GM21526 (cell line): ENCODE measurements around the gene HEXIM1.
A peak's percentile ranks its signal among the peaks of the same experiment; 100 is the strongest.

ENCODE experiments used
- ATAC-seq: cut with Tn5 transposase; IDR thresholded peaks from one replicate; pipeline ENCODE4 v1.9.1; 2021; ENCODE audit warnings: moderate library complexity; ENCODE audit not compliant: unreplicated experiment, low FRiP score

Gene HEXIM1

DNA sequence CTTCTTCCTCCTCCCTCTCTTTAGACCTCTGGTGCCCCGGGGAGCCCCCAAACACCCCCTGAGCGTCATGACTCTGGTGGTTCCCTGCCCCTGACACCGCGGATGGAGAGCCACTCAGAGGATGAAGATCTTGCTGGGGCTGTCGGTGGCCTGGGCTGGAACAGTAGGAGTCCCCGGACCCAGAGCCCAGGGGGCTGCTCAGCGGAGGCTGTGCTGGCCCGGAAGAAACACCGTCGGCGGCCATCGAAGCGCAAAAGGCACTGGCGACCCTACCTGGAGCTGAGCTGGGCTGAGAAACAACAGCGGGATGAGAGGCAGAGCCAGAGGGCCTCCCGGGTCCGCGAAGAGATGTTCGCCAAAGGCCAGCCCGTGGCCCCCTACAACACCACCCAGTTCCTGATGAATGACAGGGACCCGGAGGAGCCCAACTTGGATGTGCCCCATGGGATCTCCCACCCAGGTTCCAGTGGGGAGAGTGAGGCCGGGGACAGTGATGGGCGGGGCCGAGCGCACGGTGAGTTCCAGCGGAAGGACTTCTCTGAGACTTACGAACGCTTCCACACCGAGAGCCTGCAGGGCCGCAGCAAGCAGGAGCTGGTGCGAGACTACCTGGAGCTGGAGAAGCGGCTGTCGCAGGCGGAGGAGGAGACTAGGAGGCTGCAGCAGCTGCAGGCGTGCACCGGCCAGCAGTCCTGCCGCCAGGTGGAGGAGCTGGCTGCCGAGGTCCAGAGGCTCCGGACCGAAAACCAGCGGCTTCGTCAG, 20.9 kb downstream of the HEXIM1 start:
- ATAC-seq, result no peak

DNA sequence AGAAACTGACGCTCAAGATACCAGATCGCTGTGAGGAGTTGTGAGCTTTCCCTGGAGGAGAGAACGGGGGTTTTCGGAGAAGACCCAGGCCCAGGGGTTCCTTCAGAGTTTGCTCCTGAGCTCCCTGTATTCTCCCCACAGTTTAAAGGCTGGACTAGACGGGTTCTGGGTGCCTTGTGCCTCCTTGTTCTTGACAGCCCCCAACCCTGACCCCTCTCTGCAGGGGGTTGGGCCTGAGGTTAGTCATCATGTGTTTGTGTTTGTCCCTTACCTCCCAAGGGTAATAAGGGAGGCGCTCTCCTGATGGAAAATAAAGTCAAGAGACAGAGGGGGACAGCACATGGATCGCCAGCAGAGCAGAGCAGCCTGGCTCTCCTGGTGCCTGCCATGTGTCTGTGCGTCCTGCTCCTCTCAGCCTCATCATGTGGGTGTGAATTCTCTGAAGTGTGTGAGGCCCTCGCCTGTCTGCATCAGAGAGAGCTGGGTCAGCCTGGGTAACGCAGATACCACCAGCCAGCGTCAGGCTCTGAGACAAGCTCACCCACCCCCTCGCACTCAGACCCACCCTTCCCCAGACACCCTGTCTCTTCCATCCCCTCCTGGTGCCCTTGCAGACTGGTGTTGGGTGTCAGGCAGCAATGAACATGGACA, 22.1 kb downstream of the HEXIM1 start:
- no peak for ATAC-seq

DNA sequence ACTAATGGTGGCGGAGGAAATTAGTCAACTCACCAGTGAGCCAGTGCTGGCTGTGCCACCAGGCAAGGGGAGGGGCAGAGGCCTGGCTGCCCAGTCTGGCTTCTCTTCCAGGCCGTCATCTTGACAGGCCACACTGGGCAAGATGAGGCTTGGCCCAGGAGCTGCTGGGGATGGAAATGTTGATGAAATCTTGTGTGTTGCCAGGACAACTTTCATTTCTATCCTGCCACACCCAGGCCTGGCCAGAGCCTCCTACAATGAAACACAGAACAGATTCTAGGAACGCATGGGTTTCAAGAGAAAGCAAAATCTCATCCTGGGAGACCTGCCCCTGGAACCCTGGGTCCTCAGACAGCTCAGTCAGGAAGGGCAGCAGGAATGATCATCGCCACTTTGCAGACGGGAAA, 22.7 kb downstream of the HEXIM1 start:
- no peak for ATAC-seq

DNA sequence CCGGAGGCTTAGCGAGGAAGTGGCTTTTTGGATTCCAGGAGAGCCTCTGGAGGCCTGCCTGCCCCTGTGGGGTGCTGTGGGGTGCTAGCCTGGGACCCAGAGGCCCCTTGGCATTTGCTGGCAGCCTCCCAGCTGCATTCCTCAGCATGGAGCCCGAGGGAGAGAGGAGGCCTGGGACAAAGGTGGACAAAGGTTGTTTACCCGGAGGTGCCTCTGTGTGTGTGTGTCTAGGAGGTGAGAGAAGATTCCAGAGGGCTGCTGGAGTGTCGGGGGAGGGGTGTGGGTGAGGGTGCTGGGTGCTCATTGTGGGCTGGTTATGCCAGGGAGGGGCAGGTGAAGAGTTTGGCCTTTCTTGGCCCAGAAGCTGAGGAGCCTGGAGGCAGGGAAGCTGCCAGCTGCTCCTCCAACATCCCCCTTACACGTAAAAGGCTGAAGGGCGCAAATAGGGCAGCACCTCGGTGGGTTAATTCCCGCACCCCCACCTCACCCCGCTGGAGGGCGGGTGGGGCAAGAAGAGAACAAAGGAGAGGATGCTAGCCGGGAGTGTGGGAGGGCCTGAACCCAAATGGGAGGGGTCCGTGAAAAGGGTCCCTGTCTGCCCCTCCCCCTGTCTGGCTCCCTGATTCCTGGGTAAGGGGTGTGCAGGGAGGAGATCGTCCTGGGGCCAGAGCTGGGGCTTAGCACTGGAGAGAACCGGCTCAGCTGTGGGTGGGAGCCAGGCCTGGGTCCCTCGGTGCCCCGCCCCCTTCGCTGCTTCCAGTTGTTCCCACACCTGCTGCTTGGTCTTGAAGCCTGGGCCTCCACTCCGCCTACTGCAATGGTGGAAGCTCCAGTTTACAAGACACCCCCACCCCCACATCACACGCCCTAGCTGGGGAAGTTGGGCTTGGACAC, 23.3 kb downstream of the HEXIM1 start:
- ATAC-seq, result no peak

DNA sequence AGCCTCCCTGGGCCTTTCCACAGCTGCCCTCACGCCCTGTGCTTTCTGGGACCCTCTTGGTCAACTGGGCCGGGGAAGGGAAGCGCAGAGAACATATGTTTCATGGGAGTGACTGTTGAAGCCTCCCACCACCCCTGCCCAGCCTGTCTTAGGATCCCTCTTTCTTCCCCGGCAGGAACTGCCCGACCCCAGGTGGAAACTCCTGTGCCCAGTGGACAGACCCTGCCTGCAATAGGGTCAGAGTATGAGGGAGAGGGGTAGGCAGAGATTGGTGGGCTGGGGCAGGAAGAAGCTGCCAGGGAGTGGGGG, 23.9 kb downstream of the HEXIM1 start:
- no peak for ATAC-seq

DNA sequence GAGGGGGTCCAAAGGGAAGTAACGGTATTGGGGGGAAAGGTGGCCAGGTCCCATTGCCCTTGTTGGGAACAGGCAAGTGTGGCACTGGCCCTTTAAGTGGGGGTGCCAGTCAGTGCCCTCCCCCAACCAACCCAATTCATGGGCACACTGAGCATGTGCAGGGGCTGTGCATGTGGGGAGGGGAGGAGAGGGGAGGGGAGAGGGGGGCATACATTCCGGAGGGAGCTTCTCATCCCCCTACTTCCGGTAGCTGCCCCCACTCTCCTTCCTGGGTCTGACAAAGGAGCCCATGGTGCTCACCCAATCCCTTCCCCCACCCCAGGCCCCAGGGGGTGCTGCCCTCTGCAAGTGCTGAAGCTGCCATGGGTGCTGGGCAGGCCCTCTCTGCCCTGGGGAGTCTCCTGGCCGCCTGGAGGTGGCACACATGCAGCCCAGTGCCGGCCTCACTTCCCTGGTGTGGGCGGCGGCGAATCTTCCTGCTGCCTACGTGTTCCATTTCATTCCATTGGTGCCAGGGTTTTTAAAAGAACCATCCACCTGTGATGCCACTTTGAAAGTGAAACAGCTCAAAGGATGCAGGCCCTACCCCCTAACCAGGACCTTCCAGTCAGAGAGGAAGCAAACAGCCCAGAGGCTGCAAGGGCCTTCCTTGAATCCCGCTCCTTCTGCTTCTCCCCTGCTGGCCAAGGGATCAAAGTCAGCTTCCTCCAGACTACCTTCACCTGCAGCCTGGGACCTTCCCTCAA, 24.4 kb downstream of the HEXIM1 start:
- ATAC-seq, result no peak

DNA sequence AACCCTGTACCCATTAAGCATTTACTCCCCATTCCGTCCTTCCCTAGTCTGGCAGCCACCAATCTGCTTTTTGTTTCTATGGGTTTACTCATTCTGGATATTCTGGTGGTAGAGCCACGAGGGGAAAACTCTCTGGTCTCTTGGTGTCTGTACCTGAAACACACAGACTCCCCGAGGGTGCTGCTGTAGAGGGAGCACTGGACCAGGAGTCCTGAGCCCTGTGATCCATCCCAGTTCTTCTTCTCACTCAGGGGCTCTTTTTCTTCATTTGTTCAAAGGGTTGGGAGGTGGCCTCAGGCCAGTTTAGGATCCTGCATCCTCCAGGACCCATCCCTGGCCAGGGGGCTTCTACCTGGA, 27.5 kb downstream of the HEXIM1 start:
- ATAC-seq, result no peak

DNA sequence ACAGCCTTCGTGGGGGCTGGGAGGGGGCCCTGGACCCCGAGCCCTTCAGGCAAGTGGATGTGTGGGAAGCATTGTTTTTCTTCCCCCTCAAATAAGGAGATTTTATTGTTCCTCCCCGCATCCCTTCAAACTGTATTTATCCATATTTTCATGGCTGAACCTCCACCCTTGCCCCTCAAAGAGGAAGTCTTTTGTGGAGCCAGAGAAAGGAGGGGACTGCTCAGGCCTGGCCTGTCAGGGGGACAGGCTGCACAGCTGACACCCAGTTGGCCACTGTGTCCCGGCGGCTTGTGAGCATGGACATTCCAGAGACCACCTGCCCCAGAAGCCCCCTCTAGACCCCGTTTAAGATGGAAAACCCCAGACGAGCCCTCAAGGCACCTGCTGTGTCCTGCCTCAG, 29.3 kb downstream of the HEXIM1 start:
- no peak for ATAC-seq

DNA sequence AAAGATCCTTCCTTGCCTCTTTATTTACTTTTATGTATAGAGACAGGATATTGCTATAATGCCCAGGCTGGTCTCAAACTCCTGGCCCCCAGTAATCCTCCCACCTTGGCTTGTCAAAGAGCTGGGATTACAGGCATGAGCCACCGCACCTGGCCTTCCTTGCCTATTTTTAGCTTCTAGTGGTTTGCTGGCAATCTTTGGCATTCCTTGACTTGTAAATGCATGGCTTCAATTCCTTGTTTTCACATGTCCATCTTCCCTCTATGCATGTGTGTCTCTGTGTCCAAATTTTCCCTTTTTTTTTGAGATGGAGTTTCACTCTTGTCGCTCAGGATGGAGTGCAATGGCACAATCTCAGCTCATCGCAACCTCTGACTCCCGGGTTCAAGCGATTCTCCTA, 35.9 kb downstream of the HEXIM1 start:
- no peak for ATAC-seq

DNA sequence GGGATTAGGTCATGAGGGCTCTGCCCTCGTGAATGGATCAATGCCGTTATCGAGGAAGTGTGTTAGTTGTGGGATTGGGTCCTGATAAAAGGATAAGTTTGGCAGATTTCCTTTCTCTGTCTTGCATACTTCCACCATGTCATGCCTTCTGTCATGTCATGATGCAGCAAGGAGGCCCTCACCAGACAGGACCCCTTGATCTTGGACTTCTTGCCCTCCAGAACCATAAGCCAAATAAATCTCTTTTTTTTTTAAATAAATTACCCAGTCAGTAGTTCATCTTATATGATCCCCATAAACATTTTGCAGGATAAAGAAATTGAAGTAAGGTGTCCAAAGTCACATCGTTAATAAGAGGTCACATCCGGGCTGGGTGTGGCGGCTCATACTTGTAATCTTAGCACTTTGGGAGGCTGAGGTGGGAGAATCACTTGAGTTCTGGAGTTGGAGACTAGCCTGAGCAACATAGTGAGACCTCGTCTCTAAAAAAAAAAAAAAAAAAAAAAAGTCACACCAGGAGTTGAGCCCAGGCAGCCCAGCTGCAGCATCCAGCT, 38.6 kb downstream of the HEXIM1 start:
- no peak for ATAC-seq

DNA sequence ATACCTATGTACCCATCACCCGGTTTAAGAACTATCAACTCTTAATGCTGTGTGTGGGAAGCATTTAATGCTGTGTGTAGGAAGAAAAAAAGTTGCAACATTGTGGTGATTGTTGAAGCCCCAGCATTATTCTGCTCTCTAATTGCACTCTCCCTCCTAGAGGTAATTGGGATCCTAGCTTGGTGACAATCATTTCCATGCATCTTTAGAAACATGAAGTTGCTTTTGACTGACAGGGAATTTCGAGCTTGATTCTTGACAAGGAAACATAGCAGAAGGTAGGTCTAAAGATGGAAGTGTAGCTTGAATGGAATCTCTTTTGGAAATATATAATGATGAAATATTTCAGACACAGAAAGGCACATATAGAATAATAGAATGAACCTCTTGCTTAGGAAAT, 40.7 kb downstream of the HEXIM1 start:
- ATAC-seq, result no peak

DNA sequence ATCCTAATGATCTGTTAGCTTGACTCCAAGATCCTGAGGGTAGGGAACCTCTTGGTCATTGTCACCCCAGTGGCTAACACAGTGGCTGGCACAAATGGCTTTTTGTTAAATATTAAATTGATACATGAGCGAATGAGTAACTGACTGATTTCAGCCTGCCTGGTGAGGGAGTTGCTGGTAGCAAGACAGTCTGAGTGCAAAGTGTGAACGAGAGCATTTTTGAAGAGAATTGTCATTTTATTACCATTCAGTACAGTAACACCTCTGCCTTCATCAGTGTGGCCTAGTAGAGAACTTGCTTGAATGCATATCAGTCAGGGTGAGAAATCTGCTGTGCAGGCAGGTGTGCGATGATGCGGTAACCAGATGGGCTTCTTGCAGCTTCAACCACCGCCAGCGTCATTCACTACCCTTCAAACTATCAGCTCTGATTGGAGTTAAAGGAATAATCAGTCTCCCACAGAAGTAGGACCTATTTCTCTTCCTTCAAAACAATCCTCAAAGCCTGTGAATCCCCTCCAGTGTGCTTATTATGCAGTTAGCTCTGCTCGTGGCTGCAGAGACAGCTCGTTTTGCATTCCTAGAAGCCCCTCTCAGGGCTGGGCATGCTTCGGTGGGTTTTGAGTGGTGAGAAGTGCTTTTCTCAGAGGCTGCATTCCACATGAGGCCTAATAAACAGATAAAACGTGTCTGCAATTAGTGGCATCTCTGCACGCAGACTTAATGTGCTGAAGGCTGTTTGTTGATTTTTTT, 42.4 kb downstream of the HEXIM1 start:
- no peak for ATAC-seq

DNA sequence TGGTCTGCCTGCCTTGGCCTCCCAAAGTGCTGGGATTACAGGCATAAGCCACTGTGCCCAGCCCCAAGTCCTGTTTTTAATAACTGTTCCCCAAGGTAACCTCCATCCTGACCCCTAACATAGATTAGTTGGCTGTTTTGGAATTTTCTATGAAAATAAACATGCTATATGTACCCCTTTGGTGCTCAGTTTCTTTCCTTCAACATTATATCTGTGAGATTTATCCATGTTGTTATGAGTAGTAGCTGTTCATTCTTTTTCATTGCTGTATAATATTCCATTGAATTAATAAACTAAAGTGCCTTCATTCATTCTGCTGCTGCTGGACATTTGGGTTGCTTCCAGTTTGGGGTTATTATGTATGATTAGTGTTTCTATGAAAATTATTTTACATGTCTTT, 47.1 kb downstream of the HEXIM1 start:
- no peak for ATAC-seq

DNA sequence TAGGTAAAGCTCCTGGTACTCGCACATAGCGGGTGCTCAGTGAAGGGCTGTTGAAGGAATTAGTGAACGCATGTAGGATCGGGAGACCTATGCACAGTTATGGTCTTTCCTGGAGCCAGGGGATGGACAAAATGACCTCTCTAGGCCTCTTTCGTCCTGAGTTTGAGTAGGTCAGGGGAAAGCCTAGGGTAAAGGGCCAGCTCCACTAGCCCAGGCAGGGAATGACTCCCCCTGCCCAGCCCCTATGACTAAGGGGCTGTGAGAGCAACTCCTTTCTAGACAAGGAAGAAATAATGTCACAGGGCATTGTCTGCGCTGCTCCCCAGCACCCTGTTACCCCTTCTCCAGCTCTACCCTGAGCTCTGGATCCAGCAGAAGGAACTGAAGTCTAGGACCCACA, 48.8 kb downstream of the HEXIM1 start:
- no peak for ATAC-seq

DNA sequence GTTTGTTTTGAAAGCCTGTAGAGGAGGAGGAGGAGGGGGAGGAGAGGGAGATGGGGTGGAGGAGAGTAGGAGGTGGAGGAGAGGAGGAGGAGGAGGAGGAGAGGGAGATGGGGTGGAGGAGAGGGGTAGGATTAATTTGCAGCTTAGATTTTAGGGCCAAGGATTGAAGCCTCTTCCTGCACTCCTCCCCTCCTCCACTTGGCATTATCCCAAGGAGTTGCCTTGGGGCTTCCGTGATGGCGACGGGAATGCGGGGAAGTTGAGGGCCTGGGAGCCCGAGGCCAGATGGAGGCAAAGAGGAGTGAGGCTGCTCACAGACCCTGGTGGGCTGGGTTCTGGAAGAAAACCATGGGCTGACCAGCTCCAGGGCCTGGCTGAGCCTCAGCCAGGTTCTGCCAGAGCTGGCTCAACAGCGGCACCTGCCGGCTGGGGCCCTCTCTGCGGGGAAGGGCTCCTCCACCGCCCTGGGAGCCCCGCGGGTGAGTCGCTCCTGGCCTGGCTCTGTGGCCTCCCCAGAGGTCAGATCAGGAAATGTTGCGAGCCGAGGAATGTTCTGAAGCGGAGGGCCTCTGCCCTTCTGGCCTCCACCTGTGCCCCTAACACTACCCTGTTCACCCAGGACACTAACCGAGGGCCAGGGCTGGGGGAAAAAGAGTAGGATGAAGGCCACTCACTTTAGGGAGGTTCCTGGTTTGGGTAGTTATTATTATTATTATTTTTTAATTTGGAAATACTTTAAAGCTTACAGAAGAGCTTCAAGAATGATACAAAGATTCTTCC, 49.5 kb downstream of the HEXIM1 start:
- peak; percentile 59 for ATAC-seq

DNA sequence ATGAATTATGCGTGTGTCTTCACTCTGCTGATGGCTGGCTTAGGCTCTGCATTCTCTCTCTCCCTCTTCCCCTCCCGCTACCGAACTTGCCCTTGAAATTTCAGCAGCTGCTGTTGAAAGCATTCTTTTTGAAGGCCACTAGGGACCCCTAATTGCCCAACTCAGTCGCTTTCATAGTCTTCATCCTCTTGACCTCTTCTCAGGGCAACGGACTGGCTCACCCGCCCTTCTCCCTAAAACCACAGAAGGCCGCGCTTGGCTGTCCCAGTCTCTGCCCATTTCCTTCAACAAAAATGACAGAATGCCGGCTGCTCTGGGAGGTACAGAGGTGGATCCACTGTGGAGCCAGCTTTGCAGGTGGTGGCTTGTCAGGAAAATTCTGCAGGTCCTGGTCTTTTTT, 52.4 kb downstream of the HEXIM1 start:
- no peak for ATAC-seq

DNA sequence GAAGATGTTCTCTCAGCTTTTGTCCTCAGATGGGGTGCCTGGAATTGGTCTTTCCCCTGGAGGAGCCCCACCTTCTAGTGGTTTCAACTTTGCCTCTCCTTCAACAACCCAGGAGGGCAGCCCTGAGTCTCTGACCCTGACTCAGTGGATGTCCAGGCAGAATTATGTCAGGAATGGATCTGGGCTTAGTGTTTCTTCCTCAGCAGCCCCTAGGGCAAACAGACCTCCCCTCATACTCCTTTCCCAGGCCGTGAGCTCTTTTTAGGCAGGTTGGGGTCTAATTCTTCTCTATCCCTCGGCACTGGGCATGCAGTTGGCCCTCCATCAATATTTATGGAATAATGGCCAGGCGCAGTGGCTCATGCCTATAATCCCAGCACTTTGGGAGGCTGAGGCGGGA, 53.2 kb downstream of the HEXIM1 start:
- no peak for ATAC-seq
